Activated naive CD4-positive, alpha-beta T cell treated with anti-CD3 and anti-CD28 coated beads for 36 hours (primary cell): ENCODE results near the gene MYL6B. TPM values are rescaled to one million over a fixed set of nuclear protein-coding genes. Genes with fewer than 3 reads are reported as not detected.
"Not testable (repeated sequence)": the region's sequence is repeated elsewhere in the genome, so short reads cannot be mapped to it uniquely, and the experiment has no call there.

Experiments
- CTCF ChIA-PET: fragments of 350-600 bp; sonication (Branson Sonifier 250); formaldehyde crosslinking; loops from one replicate; lab custom pipeline; 2021; ENCODE audit warnings: antibody characterized with exemption; lab: Charles Lee
- DNase-seq: peaks from one replicate; pipeline ENCODE4 v3.0.0-alpha.2; 2020
- H3K27ac Mint-ChIP-seq: one replicate; pipeline ENCODE4 v1.8.0; 2021; ENCODE audit warnings: mild to moderate bottlenecking, mixed read lengths
- H3K27me3 Mint-ChIP-seq: one replicate; pipeline ENCODE4 v1.8.0; 2021; ENCODE audit warnings: low read depth, mixed read lengths
- H3K36me3 Mint-ChIP-seq: one replicate; pipeline ENCODE4 v1.8.0; 2021; ENCODE audit warnings: low read depth, mixed read lengths
- H3K4me1 Mint-ChIP-seq: one replicate; pipeline ENCODE4 v1.8.0; 2021; ENCODE audit warnings: low read depth, mixed read lengths
- H3K4me3 Mint-ChIP-seq: one replicate; pipeline ENCODE4 v1.8.0; 2021; ENCODE audit warnings: mild to moderate bottlenecking, moderate library complexity, mixed read lengths
- H3K9me3 Mint-ChIP-seq: one replicate; pipeline ENCODE4 v1.8.0; 2021; ENCODE audit warnings: mixed read lengths
- intact Hi-C: fragments of 100-400 bp; cut with micrococcal nuclease; formaldehyde crosslinking; loops from one replicate; pipeline ENCODE4 v1.15.1; 2023
- total RNA-seq, 2 experiments: library from RNA; stranded (reverse); gene quantifications; one replicate each; pipeline ENCODE4 v1.2.3, GENCODE V29; 2021

Gene MYL6B
- total RNA-seq, 2 experiments from 2014 or later = 49.2 to 57.5 TPM

DNA sequence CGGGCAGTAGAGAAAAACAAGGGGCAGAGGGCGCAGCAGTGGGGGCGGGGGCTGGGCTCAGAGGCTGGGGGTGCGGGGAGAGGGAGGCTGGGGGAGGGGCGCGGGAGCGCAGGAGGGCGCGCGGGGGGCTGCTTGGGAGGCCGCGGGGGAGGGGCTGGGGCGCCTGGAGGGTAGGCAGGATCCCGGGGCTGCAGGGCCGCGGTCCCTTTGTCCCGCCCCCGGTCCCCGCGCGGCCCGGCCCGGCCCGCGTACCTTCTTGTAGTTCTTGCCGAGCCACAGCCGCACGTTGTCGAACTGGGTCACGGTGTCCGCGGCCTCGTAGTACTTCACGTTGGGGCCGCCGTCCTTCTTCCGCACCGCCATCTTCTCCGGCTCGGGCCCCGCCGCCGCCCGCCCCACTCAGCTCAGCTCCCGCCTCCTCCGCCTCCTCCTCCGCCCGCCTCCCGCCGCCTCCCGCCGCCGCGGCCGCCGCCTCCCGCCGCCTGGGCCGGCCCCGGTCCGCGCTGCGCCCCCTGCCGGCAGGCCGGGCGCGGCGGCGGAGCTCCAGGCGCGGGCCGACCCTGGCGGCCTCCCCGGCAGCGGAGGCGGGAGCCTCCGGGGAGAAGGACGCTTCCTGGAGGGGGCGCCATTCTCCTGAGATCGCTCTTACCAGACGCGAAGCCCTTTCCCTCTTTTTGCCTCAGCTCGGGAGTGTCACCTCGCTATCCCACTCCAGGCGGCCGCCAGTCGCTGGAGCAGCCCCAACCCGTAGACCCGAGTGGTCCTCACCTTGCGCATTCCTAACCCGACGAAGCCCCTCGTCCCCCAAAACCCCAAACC lies 36.9 kb downstream of the MYL6B start, which contains the start of gene SMARCC2:
Gene SMARCC2, minus strand, starts transcription at position 385 of the 819 bp plus-strand sequence. Its CDS starts 22 bp downstream, at position 363.
- Mint-ChIP-seq H3K9me3 (no peaks in the 10 kb centered on the region), H3K27me3 (no peaks in the 10 kb centered on the region), H3K36me3 (peaks cover 16% of the 10 kb centered on the region), H3K27ac (peak within 1 kb of the TSS; percentile 92), H3K4me3 (peak within 1 kb of the TSS; percentile 95), H3K4me1 (peaks cover 33% of the 10 kb centered on the region)
- intact Hi-C loops = loop anchor here (1.0 to 10.0 kb wide), 5 partner anchors 63 to 455 kb away; no protein-coding TSS in a partner anchor
- CTCF ChIA-PET = interaction anchor here (0.8 to 4.7 kb wide), 35 partner anchors 8 to 451 kb away, joined by 3 to 86 read pairs (median 5); partner anchors contain the start of genes ANKRD52, COQ10A, ESYT1 and MYL6
- peak; percentile 93 for DNase-seq

- intact Hi-C loops = loop anchor here (1.0 to 10.0 kb wide), 7 partner anchors 64 to 455 kb away; partner anchors contain the start of genes PAN2 and TIMELESS
- Mint-ChIP-seq H3K27me3 (no peaks in the 10 kb centered on the region), H3K4me1 (peaks cover 33% of the 10 kb centered on the region), H3K9me3 (no peaks in the 10 kb centered on the region), H3K4me3 (peak overlapping the region; percentile 95), H3K36me3 (peaks cover 14% of the 10 kb centered on the region), H3K27ac (peak overlapping the region; percentile 92)
- DNase-seq = peak; percentile 88
- CTCF ChIA-PET = interaction anchor here (0.6 to 4.7 kb wide), 33 partner anchors 9 to 452 kb away, joined by 3 to 86 read pairs (median 5); partner anchors contain the start of genes COQ10A, ESYT1, MYL6 and PA2G4
These were observed 37.7 kb downstream of the MYL6B start for GRCh38 chr12:56189918-56190694.

GRCh38 chr12:56190695-56191155 lies 38.3 kb downstream of the MYL6B start:
- Mint-ChIP-seq H3K36me3 (peaks cover 11% of the 10 kb centered on the region), H3K27me3 (no peaks in the 10 kb centered on the region), H3K27ac (peak overlapping the region; percentile 92), H3K9me3 (no peaks in the 10 kb centered on the region), H3K4me1 (peaks cover 32% of the 10 kb centered on the region), H3K4me3 (peak overlapping the region; percentile 95)
- CTCF ChIA-PET = interaction anchor here (1.8 to 4.7 kb wide), 5 partner anchors 31 to 108 kb away, joined by 5 to 86 read pairs (median 22); partner anchors contain the start of genes COQ10A, ESYT1, RNF41 and ZC3H10
- DNase-seq = no peak
- intact Hi-C loops = loop anchor here (1.0 to 5.0 kb wide), 2 partner anchors 143 to 257 kb away; partner anchors contain the start of genes PAN2 and TIMELESS

DNA sequence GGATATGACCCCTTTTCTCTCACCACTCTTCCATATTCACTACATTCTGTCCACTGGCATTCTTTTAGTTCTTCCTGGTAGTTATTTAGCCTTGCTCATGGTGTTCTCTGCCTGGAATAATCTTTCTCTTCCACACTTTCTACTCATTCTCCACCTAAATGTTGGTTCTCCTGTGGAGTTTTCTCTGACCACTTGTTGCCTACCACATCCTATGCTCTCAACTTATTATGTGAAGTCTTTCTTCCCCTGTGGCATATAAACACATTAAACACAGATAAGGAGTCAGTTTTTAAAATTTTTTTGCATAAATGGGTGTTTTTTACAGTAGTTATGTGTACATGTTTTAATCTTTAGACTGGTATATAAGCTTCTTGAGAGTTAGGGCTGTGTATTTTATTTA lies 40.2 kb downstream of the MYL6B start:
- DNase-seq = no peak
- peaks cover 18% of the 10 kb centered on the region for H3K4me1 Mint-ChIP-seq
- H3K9me3 Mint-ChIP-seq = no peaks in the 10 kb centered on the region
- CTCF ChIA-PET = interaction anchor here (0.6 to 2.9 kb wide), 10 partner anchors 12 to 271 kb away, joined by 3 to 22 read pairs (median 5); partner anchors contain the start of genes ANKRD52, ESYT1, RNF41 and ZC3H10
- H3K27me3 Mint-ChIP-seq = no peaks in the 10 kb centered on the region
- no peak overlapping the region for H3K4me3 Mint-ChIP-seq
- peaks cover 1% of the 10 kb centered on the region for H3K36me3 Mint-ChIP-seq
- no peak overlapping the region for H3K27ac Mint-ChIP-seq
- intact Hi-C loops = loop anchor here (2.0 to 5.0 kb wide), 3 partner anchors 74 to 255 kb away; partner anchors contain the start of genes COQ10A, IL23A and TIMELESS

GRCh38 chr12:56193025-56193578 lies 40.7 kb downstream of the MYL6B start:
- no peak overlapping the region for H3K4me3 Mint-ChIP-seq
- peak; percentile 93 for DNase-seq
- H3K36me3 Mint-ChIP-seq = peaks cover 1% of the 10 kb centered on the region
- no peaks in the 10 kb centered on the region for H3K9me3 Mint-ChIP-seq
- intact Hi-C loops = loop anchor here (1.0 to 5.0 kb wide), 8 partner anchors 31 to 308 kb away; partner anchors contain the start of genes ANKRD52, COQ10A, IL23A and NABP2
- peak overlapping the region; percentile 19 for H3K27ac Mint-ChIP-seq
- H3K27me3 Mint-ChIP-seq = no peaks in the 10 kb centered on the region
- CTCF ChIA-PET = interaction anchor here (0.6 to 2.9 kb wide), 7 partner anchors 12 to 271 kb away, joined by 3 to 22 read pairs (median 9); partner anchors contain the start of genes ANKRD52, RNF41 and ZC3H10
- H3K4me1 Mint-ChIP-seq = peaks cover 13% of the 10 kb centered on the region

DNA sequence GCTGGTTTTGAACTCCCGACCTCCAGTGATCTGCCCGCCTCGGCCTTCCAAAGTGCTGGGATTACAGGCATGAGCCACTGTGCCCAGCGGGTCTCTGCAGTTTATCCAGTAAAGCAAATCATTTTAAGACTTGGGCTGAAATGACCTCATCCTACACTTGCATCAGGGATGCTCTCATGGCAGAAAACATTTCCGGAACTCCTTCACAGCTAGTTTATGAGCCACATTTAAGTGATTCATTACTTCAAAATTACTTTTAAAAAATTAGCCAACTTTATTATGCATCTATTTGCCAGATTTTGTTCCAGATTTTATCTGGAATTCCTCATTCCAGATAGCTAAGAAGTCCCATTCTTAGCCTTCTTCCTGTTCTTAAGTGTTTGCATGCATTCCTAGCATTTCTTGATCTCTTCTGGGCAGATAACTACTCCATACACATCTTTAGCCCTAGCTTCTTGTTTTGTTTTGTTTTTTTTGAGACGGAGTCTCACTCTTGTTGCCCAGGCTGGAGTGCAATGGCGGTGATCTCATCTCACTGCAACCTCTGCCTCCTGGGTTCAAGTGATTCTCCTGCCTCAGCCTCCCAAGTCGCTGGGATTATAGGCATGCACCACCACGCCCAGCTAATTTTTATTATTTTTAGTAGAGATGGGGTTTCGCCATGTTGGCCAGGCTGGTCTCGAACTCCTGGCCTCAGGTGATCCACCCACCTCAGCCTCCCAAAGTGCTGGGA lies 44.6 kb downstream of the MYL6B start:
- H3K36me3 Mint-ChIP-seq, H3K4me3 Mint-ChIP-seq, H3K27me3 Mint-ChIP-seq, H3K27ac Mint-ChIP-seq, H3K4me1 Mint-ChIP-seq, H3K9me3 Mint-ChIP-seq, intact Hi-C loops, DNase-seq: not testable (repeated sequence)
- CTCF ChIA-PET = interaction anchor here (1.3 to 3.0 kb wide), 2 partner anchors 9 to 61 kb away, joined by 4 to 17 read pairs; partner anchors contain the start of gene ANKRD52

- DNase-seq = no peak
- H3K4me1 Mint-ChIP-seq = peaks cover 6% of the 10 kb centered on the region
- no peak overlapping the region for H3K27ac Mint-ChIP-seq
- CTCF ChIA-PET = interaction anchor here (0.6 to 3.0 kb wide), 2 partner anchors 8 to 68 kb away, joined by 3 to 17 read pairs; no protein-coding TSS in a partner anchor
- intact Hi-C loops = no loop called here
- no peak overlapping the region for H3K4me3 Mint-ChIP-seq
- no peaks in the 10 kb centered on the region for H3K27me3 Mint-ChIP-seq
- H3K36me3 Mint-ChIP-seq = no peaks in the 10 kb centered on the region
- no peaks in the 10 kb centered on the region for H3K9me3 Mint-ChIP-seq
These were observed 45.7 kb downstream of the MYL6B start for GRCh38 chr12:56197921-56198635.

GRCh38 chr12:56198836-56199235 lies 46.4 kb downstream of the MYL6B start:
- Mint-ChIP-seq H3K4me1 (peaks cover 2% of the 10 kb centered on the region), H3K9me3 (no peaks in the 10 kb centered on the region), H3K27me3 (no peaks in the 10 kb centered on the region), H3K36me3 (no peaks in the 10 kb centered on the region), H3K4me3 (no peak overlapping the region), H3K27ac (no peak overlapping the region)
- intact Hi-C loops = no loop called here
- DNase-seq = no peak
- CTCF ChIA-PET = no interaction called here

DNA sequence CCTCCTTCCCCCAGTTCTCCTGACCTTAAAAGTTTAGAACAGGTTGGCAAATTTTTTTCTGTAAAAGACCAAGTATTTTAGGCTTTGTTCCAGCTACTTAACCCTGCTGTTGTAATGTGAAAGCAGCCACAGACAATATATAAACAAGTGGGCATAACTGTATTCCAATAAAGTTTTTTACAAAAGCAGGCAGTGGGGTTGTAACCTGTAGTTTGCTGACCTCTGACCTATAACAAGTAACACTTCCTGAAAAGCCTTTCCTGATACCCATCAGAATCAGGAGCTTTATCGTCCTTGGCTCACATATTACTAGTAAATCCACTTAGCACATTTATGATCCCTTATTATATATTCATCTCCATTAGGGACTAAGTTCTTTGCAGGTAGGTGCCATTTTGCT lies 50.0 kb downstream of the MYL6B start:
- DNase-seq = no peak
- H3K4me1 Mint-ChIP-seq = peaks cover 2% of the 10 kb centered on the region
- intact Hi-C loops = no loop called here
- H3K27ac Mint-ChIP-seq = no peak overlapping the region
- CTCF ChIA-PET = interaction anchor here (0.6 to 1.7 kb wide), 2 partner anchors 13 to 19 kb away, joined by 3 to 10 read pairs; partner anchors contain the start of genes RNF41 and SMARCC2
- H3K27me3 Mint-ChIP-seq = no peaks in the 10 kb centered on the region
- no peak overlapping the region for H3K4me3 Mint-ChIP-seq
- H3K9me3 Mint-ChIP-seq = no peaks in the 10 kb centered on the region
- H3K36me3 Mint-ChIP-seq = peaks cover 7% of the 10 kb centered on the region

GRCh38 chr12:56202838-56203237 lies 50.5 kb downstream of the MYL6B start:
- Mint-ChIP-seq H3K27ac (no peak overlapping the region), H3K36me3 (peaks cover 8% of the 10 kb centered on the region), H3K4me1 (peaks cover 2% of the 10 kb centered on the region), H3K4me3 (no peak overlapping the region), H3K27me3 (no peaks in the 10 kb centered on the region), H3K9me3 (no peaks in the 10 kb centered on the region)
- CTCF ChIA-PET = interaction anchor here (4.3 kb wide), 1 partner anchor 10 kb away, joined by 17 read pairs; no protein-coding TSS in a partner anchor
- DNase-seq = no peak
- intact Hi-C loops = no loop called here
